HG03442 (cell line): ENCODE measurements around the gene LUZP4.
A peak's percentile ranks its signal among the peaks of the same experiment; 100 is the strongest.
"Not testable (repeated sequence)": the region's sequence is repeated elsewhere in the genome, so short reads cannot be mapped to it uniquely, and the experiment has no call there.

Experiments used
- ATAC-seq: cut with Tn5 transposase; IDR thresholded peaks from one replicate; pipeline ENCODE4 v1.9.1; 2021; ENCODE audit warnings: mild to moderate bottlenecking, moderate library complexity; ENCODE audit not compliant: unreplicated experiment

LUZP4 gene, protein sequence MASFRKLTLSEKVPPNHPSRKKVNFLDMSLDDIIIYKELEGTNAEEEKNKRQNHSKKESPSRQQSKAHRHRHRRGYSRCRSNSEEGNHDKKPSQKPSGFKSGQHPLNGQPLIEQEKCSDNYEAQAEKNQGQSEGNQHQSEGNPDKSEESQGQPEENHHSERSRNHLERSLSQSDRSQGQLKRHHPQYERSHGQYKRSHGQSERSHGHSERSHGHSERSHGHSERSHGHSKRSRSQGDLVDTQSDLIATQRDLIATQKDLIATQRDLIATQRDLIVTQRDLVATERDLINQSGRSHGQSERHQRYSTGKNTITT

DNA sequence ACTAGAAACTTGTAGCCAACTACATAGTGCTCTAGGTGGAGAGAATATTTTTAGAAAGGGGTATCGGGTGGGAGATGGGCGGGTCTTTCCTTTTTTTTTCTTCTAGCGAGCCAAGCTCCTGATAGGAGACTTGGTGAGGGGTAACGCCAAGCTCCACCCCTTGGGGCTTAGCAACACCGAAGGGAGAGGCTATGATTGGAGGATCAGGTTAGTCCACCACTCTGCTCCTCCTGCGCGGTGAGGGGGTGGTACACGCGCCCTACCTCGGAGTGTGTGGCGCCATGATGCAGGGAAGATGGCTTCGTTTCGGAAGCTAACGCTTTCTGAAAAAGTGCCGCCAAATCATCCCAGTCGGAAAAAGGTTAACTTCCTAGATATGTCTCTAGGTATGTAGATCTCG, at the start of gene LUZP4:
TSS of gene LUZP4 (plus strand) at position 251 of the 400 bp plus-strand sequence. CDS start at position 296, 45 bp downstream.
- no peak for ATAC-seq

DNA sequence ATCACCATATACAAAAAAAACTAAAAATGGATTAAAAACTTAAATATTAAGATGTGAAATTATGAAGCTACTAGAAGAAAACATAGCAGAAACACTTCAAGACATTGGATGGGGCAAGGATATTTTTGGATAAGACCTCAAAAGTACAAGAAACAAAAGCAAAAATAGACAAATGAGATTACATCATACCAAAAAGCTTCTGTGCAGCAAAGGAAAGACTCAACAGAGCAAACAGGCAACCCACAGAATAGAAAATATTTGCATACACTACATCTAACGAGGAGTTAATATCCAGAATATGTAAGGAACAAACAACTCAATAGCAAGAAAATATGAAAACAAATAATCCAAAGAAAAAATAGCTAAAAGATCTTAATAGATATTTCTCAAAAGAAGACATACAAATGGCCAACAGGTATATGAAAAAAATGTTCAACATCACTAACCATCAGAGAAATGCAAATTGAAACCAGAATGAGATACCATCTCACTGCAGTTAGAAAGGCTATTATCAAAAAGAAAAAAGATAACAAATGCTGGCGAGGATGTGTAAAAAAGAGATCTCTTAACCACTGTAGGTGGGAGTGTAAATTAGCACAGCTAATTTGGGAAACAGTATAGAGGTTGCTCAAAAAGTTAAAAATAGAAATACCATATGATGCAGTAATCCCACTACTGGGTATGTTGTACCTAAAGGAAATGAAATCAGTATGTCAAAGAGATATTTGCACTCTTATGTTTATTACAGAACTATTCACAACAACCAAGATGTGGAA, 37.9 kb upstream of the LUZP4 start:
- ATAC-seq: peak; percentile 77

DNA sequence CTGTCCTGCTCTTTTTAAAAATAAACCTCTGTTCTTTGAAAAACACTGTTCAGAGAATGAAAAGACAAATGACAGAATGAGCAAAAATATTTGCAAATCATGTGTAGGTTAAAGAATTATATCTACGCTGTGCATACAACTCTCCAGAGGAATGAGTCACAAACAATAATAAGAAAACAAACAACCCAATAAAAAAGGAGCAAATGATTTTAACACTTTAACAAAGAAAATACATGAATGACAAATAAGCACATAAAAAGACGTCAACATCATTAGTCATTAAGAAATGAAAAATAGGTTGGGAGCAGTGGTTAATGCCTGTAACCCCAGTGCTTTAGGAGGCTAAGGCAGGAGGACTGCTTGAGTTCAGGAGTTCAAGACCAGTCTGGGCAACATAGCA, 34.5 kb upstream of the LUZP4 start:
- ATAC-seq: no peak

DNA sequence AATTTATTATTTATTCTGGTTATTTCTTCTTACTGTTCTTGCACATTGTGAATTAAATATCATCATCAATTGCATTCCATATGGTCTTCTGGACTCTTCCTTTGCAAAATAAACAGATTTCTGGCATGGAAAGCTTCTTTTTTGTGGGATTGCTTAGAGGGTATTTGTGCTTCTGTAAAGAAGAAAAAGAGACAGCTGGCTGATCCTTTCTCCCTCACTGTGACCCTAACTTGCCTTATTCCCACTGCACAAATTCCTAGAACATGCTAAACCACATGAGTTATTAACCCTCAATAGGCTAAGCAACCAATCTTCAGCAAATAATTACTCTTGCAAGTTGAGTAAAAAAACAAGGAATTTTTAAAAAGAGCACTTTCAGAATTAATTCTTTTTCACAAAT, 31.8 kb upstream of the LUZP4 start:
- no peak for ATAC-seq

DNA sequence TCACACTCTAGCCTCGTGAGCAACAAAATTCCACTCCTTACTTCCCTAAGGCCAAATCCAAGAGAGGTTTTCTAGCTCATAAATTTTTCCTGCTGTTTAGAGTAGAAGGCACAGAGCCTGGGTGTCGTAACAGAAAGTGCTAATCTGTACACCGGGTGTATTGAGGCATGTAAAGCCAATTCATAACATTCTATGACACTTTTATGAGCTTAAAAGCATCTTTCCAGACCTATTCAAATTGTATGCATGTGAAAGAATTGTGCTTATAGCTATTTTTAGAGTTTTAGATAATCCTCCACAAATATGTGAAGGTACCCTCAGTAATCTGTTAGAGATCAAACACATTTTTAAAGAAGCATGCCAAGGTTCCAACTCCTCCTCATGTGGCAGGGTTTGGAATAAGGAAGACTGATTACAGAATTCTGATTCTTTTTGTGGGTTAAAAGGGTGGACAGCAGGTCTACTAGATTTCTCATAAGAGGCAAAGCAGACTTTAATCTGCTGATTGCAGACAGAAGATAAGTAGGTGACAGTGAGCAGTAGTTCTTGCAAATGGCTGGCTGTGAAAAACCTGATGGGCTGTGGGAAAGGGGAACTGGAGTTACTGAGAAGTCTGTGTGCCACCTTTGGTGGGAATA, 30.2 kb upstream of the LUZP4 start:
- no peak for ATAC-seq

DNA sequence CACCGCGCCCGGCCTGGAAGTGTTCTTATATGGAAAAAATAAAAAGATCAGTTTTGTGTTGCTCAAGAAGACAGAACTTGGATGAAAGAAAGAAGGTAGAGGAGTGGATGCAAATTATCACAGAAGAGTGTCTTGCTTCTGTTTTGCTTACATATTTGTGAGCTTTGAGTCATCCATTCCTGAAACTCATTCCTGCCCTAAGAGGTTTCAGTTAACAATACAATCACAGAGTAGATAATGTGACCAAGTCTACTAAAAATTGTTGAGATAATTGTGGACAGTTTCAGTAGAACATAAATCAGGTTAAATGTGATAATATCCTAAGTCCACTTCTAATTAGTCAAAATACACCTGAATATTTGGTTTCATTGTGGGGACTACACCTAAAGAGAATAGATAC, 29.2 kb upstream of the LUZP4 start:
- ATAC-seq: no peak

DNA sequence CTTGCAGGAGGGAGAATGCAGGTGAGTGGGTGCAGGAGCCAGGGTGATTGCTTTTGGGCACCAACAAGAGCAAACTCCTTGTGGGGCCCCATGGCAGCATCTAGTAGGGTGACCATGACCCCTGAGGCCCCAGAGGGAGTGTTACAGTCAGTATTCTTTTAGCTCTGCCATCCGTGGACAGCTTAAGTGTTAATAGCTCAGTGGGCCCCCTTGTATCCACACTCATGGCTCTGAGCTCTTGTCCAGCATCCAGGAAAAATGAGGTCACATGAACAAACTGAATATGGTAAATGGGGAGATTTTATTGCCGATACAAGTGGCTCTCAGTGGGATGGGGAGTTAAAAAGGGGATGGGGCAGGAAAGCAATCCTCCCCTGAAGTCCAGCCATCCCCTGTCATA, 28.4 kb upstream of the LUZP4 start:
- no peak for ATAC-seq

DNA sequence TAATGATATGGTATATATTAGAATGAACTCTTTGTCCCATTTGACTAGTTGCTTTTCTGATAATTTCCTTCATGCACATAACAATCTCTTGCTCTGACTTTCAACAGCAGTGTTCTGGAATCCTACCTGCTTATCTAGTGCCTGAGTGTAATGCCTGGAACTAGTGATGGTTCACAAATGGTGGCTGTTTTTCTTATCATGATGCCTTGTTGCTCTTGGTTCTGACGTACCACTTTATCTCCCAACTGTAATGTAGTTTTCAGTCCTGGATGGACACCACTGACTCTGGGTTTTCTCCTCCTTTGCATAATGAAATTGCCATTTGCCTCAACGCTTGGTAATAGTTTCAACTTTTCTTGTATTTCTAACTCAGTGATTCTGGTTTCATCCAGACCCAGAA, 25.5 kb upstream of the LUZP4 start:
- ATAC-seq: no peak

DNA sequence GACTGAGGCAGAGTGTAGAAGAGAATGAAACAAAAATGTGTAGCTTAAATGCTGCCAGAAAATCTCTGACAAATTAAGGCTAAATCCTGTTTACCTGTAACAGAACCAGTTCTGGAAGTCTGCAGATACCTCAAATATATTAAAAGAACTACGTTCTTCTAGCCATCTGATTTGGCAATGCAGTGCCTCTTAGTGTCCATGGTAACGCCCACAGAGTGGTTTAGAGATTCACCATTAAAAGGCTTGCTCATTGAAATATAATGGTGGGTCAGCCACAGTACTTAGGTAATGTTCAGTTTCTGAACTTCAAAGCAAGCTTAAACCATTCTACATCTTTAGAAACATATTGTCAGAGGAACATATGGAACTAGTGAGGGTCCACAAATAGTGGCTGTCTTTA, 23.2 kb upstream of the LUZP4 start:
- ATAC-seq: no peak

DNA sequence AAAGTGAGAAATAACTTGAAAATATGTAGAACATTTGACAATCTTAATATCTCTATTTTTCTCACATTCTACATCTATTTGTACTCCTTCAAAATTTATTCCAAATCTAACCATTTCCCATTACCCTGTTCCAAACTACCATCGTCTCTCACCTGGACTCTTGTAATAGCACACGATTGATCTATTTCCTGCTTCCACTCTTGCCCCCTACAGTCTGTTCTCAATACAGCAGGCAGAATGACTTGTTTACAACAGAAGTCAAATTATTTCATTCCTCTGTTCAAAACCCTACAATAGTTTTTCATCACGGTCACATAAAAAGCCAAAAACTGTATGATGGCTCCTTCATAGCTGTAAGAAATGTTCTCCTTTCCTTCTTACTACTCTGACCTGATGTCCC, 21.1 kb upstream of the LUZP4 start:
- ATAC-seq: no peak

DNA sequence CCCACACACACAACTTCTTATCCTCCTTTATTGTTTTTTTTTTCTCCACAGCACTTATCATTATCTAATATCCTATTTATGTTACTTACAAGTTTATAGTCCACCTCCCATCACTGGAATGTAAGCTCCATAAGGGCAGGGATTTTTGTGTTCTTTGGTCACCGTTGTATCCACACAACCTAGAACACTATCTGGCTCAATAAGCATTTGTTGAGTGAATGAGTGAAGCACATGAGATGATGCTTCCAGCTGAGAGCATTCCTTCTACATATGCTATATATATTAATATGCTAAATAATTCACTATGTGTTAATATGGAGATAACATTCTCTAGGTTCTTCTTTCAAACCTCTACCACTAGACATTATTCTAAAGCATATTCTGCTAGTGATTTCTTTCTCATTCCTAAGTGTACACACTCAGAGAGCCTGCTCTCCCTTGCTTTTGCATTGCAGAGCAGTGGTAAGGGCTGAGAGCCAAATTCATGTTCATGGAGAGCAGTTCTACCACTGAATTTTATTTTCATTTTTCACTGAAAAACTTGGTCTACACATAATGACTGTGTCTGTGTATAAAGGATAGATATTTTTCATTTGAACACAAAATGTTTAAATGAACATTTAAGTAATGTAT, 20.3 kb upstream of the LUZP4 start:
- no peak for ATAC-seq

DNA sequence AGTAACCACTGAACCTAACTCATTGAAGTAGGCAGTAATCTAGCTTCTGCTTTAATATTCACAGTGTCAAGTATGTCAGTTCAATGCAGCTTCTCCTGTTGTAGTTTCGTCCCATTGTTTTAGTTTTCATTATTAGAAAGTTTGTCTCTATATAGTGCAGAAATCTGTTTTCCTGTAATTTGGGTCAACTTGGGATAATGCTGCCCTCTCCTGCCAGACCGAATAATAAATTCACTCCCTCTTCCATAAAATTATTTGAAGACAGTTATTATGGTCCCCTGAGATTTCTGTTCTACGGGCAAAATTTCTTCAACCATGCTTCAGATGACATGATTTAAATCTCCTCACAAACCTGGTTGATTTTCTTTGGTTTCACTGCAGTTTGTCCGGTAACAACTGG, 4.6 kb upstream of the LUZP4 start:
- no peak for ATAC-seq

DNA sequence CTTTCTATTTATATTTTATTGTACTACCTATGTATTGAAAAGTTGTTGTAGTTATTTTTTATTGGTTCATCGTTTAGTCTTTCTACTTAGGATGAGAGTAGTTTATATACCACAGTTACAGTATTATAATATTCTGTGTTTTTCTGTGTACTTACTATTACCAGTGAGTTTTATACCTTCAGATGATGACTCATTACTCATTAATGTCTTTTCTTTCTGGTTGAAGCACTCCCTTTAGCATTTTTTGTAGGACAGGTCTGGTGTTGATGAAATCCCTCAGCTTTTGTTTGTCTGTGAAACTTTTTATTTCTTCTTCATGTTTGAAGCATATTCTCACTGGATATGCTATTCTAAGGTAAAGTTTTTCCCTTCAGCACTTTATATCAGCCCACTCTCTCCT, 7.7 kb downstream of the LUZP4 start:
- ATAC-seq: no peak

DNA sequence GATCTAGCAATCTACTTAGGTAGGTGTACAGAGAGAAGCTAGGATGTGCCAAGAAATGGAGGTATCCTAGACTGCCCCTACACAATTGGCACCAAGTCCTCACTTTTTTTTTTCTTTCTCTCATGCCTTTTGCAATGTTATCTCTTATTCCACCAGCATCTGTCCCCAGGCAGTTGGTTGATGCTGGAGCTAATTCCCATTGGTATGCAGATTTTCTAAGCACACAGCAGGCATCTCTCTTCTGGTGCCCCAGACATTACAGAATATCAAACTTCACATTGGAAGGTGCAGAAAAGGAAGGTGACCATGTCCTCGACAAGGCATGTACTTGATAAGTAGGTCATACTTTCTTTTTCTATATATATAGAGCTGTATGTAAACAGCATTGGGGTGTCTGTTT, 21.6 kb downstream of the LUZP4 start:
- no peak for ATAC-seq

DNA sequence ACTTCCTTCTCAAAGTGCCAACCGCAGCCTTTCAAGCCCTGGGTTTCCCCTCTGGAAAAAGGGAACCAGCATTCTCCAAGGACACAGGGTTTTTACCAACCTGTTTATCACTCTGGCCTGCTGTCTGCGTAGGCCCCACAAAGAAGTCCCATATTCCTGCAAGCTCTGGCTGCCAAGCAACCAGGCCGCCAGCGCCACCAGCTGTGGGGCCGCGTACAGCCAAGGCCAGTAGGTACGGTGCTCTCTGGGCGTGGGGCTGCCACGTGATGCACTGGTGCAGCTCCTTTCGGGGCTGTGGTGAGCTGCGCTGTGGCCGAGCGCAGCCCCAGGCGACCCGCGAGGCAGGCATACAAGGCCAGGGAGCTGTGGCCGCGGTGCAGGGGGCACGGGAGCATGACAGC, 22.1 kb downstream of the LUZP4 start:
- ATAC-seq: no peak

DNA sequence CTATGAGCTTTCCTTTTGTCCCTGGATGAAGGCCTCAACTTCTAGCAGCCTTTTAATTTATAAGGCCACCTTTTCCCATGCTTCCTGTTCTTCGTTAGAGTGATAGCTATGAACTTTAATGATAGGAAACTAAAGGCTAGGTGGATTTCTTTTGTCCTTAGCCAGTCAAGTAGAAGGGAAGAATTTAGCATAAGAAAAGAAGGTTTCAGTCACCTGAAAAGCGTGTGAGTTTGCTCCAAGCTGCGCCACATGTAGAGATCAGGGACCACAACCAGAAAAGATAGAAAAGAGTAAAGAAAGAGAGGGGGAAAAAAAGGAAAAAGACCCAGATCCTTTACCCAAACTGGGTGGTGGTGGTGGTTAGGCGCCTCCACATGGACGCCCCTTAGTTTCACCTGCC, 28.6 kb downstream of the LUZP4 start:
- no peak for ATAC-seq

DNA sequence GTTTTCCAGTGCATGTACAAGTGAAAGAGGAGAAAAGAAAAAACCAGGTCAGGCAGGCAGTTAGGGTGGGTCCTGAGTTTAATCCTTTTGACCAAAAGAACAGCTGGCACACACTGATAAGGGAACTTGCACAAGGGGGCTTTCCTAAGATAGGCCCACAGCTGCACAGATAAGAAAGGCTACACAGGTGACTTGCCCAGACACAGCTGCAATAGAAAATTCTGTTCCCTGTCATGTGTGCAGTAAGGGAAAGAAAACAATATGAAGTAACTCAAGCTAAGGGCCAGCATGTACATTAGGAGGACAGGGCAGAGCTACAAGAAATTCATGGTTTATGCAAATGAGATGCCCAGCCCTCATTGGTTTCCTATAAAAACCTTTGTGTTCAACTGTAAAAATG, 32.9 kb downstream of the LUZP4 start:
- no peak for ATAC-seq

DNA sequence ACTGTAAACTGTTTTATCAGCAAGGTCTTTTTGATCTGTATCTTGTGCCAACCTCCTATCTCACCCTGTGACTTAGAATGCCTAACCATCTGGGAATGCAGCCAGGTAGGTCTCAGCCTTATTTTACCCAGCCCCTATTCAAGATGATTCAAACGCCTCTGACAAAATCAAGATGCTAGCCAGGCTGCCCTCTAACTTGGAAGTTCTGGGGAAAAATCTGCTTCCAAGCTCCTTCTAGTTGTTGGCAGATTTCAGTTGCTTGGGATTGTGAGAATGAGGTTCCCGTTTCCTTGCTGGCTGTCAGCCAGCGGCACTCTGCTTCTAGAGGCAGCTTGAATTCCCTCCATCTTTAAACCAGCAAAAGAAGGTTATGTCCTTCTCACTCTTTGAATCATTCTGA, 34.7 kb downstream of the LUZP4 start:
- ATAC-seq: no peak

DNA sequence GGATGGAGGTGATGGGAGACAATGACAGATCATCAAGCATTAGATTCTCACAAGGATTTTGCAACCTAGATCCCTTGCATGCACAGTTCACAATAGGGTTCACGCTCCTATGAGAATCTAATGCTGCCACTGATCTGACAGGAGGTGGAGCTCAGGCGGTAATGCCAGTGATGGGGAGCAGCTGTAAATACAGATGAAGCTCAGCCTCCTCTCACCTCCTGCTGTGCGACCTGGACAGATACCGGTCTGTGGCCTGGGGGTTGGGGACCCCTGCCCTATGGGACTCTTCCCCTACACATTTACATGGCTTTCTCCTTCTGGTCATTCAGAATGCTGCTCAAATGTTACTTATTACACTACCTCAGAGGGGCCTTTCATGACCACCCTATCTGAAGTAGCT, 39.8 kb downstream of the LUZP4 start:
- ATAC-seq: not testable (repeated sequence)

DNA sequence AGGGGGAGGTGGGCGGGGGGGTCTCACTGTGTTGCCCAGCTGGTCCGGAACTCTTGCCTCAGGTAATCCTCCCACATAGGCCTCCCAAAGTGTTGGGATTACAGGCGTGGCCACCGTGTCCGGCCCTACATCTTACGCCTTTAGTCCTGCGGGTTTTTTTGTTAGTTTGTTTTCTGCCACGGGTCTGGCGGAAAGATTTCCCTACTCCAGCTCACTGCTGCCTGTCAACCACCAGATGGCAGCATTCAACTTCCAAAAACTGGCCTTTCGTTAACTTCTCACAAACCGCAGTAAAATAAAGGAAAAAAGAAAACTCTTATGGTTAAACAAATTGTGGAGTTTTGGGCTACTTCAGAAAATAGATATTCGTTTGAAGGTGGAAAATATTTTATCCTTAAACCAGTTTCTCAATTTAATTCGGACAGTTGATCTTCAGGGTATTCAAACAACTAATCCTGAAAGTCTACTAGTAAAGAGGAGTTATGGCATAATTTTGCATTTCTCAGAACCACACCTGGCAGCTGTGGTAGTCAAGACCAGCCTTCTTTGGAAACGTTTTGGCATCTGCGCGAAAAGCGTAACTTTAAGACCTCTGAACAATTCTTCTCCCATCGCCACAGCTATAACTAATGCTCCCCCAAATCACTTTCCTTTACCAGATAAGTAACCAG, 41.1 kb downstream of the LUZP4 start:
- no peak for ATAC-seq

DNA sequence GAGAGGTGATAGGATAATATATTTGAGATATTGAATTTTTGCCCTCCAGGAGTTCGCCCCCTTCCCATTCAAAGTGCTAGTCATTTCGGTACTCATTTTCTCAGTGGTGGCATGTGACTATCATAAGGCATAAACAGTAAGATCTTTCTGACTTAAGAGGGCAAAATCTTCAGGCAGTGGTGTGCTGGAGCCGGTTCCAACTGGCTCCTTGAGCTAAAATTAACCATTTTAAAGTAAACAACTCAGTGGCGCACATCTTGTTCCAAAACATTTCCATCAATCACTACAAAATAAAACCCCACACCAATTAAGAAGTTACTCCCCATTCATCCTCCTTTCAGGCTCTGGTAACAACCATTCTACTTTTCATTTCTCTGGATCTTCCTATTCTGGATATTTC, 43.3 kb downstream of the LUZP4 start:
- ATAC-seq: no peak
